AG04450 (cell line): ENCODE measurements around the gene RBM4B. TPM values are rescaled to one million over a fixed set of nuclear protein-coding genes. Genes with fewer than 3 reads are reported as not detected.

Source experiments
- CTCF ChIA-PET: fragments of 300-600, 350-600 bp; formaldehyde crosslinking; extraction: SDS; loops from one replicate; lab custom pipeline; 2022; ENCODE audit warnings: antibody characterized with exemption, inconsistent platforms; lab: Charles Lee
- POLR2A ChIA-PET: fragments of 350-600 bp; formaldehyde crosslinking; extraction: SDS; loops from one replicate; lab custom pipeline; 2021; ENCODE audit warnings: antibody characterized with exemption, inconsistent platforms; lab: Yijun Ruan, JAX
- DNase-seq: peaks from one replicate; pipeline ENCODE4 v3.0.0-alpha.2; 2011; ENCODE audit warnings: low read depth, low spot score
- H3K27ac ChIP-seq: one replicate; pipeline ENCODE4 v1.5.1; 2012; ENCODE audit warnings: low read depth, low read length, control low read depth
- H3K27me3 ChIP-seq: one replicate; pipeline ENCODE4 v1.6.0; 2012; ENCODE audit warnings: low read length; ENCODE audit not compliant: control insufficient read depth, insufficient read depth
- H3K4me3 ChIP-seq: 2 replicates; pipeline ENCODE4 v1.5.1; 2011; ENCODE audit warnings: mild to moderate bottlenecking, low read depth, low read length, control low read depth
- H3K9me3 ChIP-seq: 2 replicates; pipeline ENCODE4 v1.5.1; 2012; ENCODE audit warnings: low read length; ENCODE audit not compliant: control insufficient read depth, insufficient read depth
- CTCF ChIP-seq: IDR thresholded peaks from 2 replicates; pipeline ENCODE4 v1.5.1; 2011; ENCODE audit warnings: low read depth, low read length, control low read depth, inconsistent platforms
- polyA plus RNA-seq: library from polyadenylated mRNA; depleted of rRNA; stranded (reverse); fragments of >200 nt; gene quantifications from 2 replicates; pipeline ENCODE4 v1.2.3, GENCODE V29; 2011; rRNA removed
- small RNA-seq: library from RNA; depleted of rRNA; stranded (forward); fragments of <200 nt; gene quantifications from one replicate; pipeline ENCODE3, GENCODE V24; 2012; ENCODE audit warnings: low read depth; ENCODE audit not compliant: insufficient read length

Gene RBM4B
- polyA plus RNA-seq, 1 experiment: 43.8 TPM

- CTCF ChIA-PET: interaction anchor here (0.6 to 1.2 kb wide), 4 partner anchors 16 to 58 kb away, joined by 3 read pairs; partner anchors contain the start of genes CCDC87 and CCS
- Histone ChIP-seq H3K4me3 (peak overlapping the region; percentile 95), H3K27me3 (no peaks in the 10 kb centered on the region), H3K27ac (no peak overlapping the region), H3K9me3 (0 out of 2 replicates have a peak, but pooled peaks cover 4% of the 10 kb centered on the region)
- no peak for DNase-seq
- POLR2A ChIA-PET: interaction anchor here (0.7 to 4.6 kb wide), 3 partner anchors 11 to 58 kb away, joined by 3 to 61 read pairs (median 5); partner anchors contain the start of gene RBM4
- no peak for TF ChIP-seq CTCF
Measured at GRCh38 chr11:66619080-66619554, 58.6 kb downstream of the RBM4B start.

- no peak for DNase-seq
- ChIA-PET CTCF (interaction anchor here (0.8 kb wide), 1 partner anchor 62 kb away, joined by 3 read pairs; no protein-coding TSS in a partner anchor), POLR2A (interaction anchor here (0.6 to 4.6 kb wide), 14 partner anchors 10 to 183 kb away, joined by 3 to 61 read pairs (median 4); partner anchors contain the start of genes ACTN3, CCDC87, CCS and CTSF)
- no peak for TF ChIP-seq CTCF
- Histone ChIP-seq H3K4me3 (peak overlapping the region; percentile 95), H3K27ac (peak overlapping the region; percentile 89), H3K27me3 (no peaks in the 10 kb centered on the region), H3K9me3 (0 out of 2 replicates have a peak, but pooled peaks cover 4% of the 10 kb centered on the region)
Measured at GRCh38 chr11:66617155-66617834, 60.4 kb downstream of the RBM4B start.

DNA sequence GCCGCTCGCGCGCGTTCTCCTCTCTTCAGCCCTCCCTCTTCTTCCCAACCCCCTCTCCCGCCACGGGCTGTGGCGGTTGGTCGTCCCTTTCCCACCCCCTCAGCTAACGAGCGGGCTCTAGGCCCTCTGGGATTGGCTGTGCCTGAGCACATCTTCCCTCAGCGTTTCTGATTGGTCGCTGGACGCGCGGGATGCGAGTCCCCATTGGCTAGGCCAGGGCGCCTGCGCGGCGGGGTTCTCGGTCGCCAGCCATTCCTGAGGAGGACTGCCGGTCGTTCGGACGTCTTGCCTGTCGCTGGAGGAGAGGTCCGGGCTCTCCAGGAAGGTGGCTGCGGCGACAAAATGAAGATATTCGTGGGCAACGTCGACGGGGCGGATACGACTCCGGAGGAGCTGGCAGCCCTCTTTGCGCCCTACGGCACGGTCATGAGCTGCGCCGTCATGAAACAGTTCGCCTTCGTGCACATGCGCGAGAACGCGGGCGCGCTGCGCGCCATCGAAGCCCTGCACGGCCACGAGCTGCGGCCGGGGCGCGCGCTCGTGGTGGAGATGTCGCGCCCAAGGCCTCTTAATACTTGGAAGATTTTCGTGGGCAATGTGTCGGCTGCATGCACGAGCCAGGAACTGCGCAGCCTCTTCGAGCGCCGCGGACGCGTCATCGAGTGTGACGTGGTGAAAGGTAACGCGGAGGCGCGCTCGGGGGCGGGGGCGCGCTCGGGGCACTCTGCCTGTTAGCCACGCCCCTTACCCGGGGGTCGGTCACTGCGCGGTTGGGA lies 61.1 kb downstream of the RBM4B start, which contains the start of gene RBM14:
Gene RBM14 (plus strand): TSS at position 252 of the 776 bp plus-strand sequence. CDS start 91 bp downstream, at position 343.
- peak within 1 kb of the TSS; percentile 95 for H3K4me3 ChIP-seq
- H3K27ac ChIP-seq: peak within 1 kb of the TSS; percentile 93
- TF ChIP-seq CTCF: no peak
- no peaks in the 10 kb centered on the region for H3K27me3 ChIP-seq
- ChIA-PET POLR2A (interaction anchor here (0.6 to 4.6 kb wide), 21 partner anchors 8 to 728 kb away, joined by 3 to 61 read pairs (median 4); partner anchors contain the start of genes ACTN3, CCDC87, CCS and CTSF), CTCF (interaction anchor here (0.5 to 0.7 kb wide), 2 partner anchors 37 to 68 kb away, joined by 3 to 4 read pairs; no protein-coding TSS in a partner anchor)
- DNase-seq: peak; percentile 96
- H3K9me3 ChIP-seq: 0 out of 2 replicates have a peak, but pooled peaks cover 4% of the 10 kb centered on the region

Small RNAs within 50 kb of the gene (small RNA-seq; reads per million reads assigned to genes)
- gene RN7SL12P (not detected), gene RNU4-39P (not detected)

Other genes with a start within 250 kb of the RBM4B start
- 43.1 and 55.1 TPM in 2 replicates for gene MRPL11, start 239.0 kb downstream of the RBM4B start, polyA plus RNA-seq
- gene PELI3, start 211.0 kb downstream of the RBM4B start, polyA plus RNA-seq: 4.6 and 5.6 TPM in 2 replicates
- gene DPP3, start 197.5 kb downstream of the RBM4B start, polyA plus RNA-seq: 54.6 and 60.2 TPM in 2 replicates
- 17.7 and 21.1 TPM in 2 replicates for gene BBS1, start 167.3 kb downstream of the RBM4B start, polyA plus RNA-seq
- gene ZDHHC24, start 131.8 kb downstream of the RBM4B start, polyA plus RNA-seq: 6.2 and 6.8 TPM in 2 replicates
- gene ACTN3, start 131.0 kb downstream of the RBM4B start, polyA plus RNA-seq: 0.11 TPM in 2 replicates
- 24.3 and 28.1 TPM in 2 replicates for gene CTSF, start 109.3 kb downstream of the RBM4B start, polyA plus RNA-seq
- gene CCDC87, start 84.8 kb downstream of the RBM4B start, polyA plus RNA-seq: 0.11 and 0.19 TPM in 2 replicates
- gene CCS, start 84.7 kb downstream of the RBM4B start, polyA plus RNA-seq: 26.7 and 30.3 TPM in 2 replicates
- 21.4 and 25.0 TPM in 2 replicates for gene RBM14, start 61.3 kb downstream of the RBM4B start, polyA plus RNA-seq
- 234 and 272 TPM in 2 replicates for gene RBM4, start 39.2 kb downstream of the RBM4B start, polyA plus RNA-seq
- gene SPTBN2, start 51.3 kb upstream of the RBM4B start, polyA plus RNA-seq: 0.09 and 0.21 TPM in 2 replicates
- gene RCE1, start 165.6 kb upstream of the RBM4B start, polyA plus RNA-seq: 9.2 and 11.4 TPM in 2 replicates
- gene LRFN4, start 179.2 kb upstream of the RBM4B start, polyA plus RNA-seq: 5.5 and 9.7 TPM in 2 replicates